H1 (cell line): ENCODE measurements around the gene CHRM1. TPM values are rescaled to one million over a fixed set of nuclear protein-coding genes. Genes with fewer than 3 reads are reported as not detected.
A peak's percentile ranks its signal among the peaks of the same experiment; 100 is the strongest.

ENCODE experiments used
- CTCF ChIA-PET: fragments of 300-600 bp; sonication (Branson Sonifier 250); formaldehyde crosslinking; loops from one replicate; lab custom pipeline; 2021; ENCODE audit not compliant: partially characterized antibody; lab: Charles Lee
- POLR2A ChIA-PET: fragments of 300-600 bp; sonication (Branson Sonifier 250); formaldehyde crosslinking; loops from one replicate; lab custom pipeline; 2021; ENCODE audit warnings: inconsistent platforms; ENCODE audit not compliant: partially characterized antibody; lab: Charles Lee
- DNase-seq, 2 experiments: peaks; one replicate each; pipeline versions ENCODE4 v3.0.0 to v3.0.0-alpha.2; 2010 to 2022; ENCODE audit warnings: low spot score in 2 of 2, low read depth in 1 of 2, mixed read lengths in 1 of 2
- FAIRE-seq: peaks from 2 replicates; lab custom pipeline; 2011; peaks lifted over from hg19 to GRCh38; lab: Jason Lieb, UNC
- H2AFZ ChIP-seq: 2 replicates; pipeline ENCODE4 v1.8.1; 2012; ENCODE audit warnings: low read length, inconsistent platforms
- H2AK5ac ChIP-seq: 2 replicates; pipeline ENCODE4 v1.6.1; 2013; ENCODE audit warnings: low read depth, low read length
- H2BK120ac ChIP-seq: replicated peaks from 2 replicates; pipeline ENCODE3; 2013; ENCODE audit warnings: low read depth, low read length, inconsistent platforms
- H2BK12ac ChIP-seq: 2 replicates; pipeline ENCODE4 v1.6.1; 2013; ENCODE audit warnings: low read depth, low read length
- H2BK15ac ChIP-seq: 2 replicates; pipeline ENCODE4 v1.6.1; 2013; ENCODE audit warnings: low read length
- H2BK20ac ChIP-seq: 2 replicates; pipeline ENCODE4 v1.6.1; 2013; ENCODE audit warnings: low read length
- H2BK5ac ChIP-seq: 2 replicates; pipeline ENCODE4 v1.6.1; 2013; ENCODE audit warnings: low read depth, low read length
- H3K14ac ChIP-seq: 2 replicates; pipeline ENCODE4 v1.6.1; 2013; ENCODE audit warnings: inconsistent platforms; ENCODE audit not compliant: insufficient read length
- H3K18ac ChIP-seq: 2 replicates; pipeline ENCODE4 v1.6.1; 2013; ENCODE audit warnings: low read length; ENCODE audit errors: extremely low read depth
- H3K23ac ChIP-seq: 2 replicates; pipeline ENCODE4 v1.6.1; 2013; ENCODE audit warnings: inconsistent platforms; ENCODE audit not compliant: insufficient read length
- H3K23me2 ChIP-seq: 2 replicates; pipeline ENCODE4 v1.6.1; 2013; ENCODE audit warnings: low read depth, low read length
- H3K27ac ChIP-seq: 2 replicates; pipeline ENCODE4 v1.6.1; 2011; ENCODE audit warnings: low read depth, low read length, inconsistent platforms
- H3K27me3 ChIP-seq, 4 experiments: replicated peaks in 1 of 4; 1 replicate in 1 of 4; 2 replicates in 3 of 4; pipeline versions ENCODE4 v1.6.1 to v1.8.1; 2011 to 2013; ENCODE audit warnings: low read length in 3 of 4, mild to moderate bottlenecking in 3 of 4, inconsistent platforms in 2 of 4, mixed read lengths in 2 of 4, moderate library complexity in 1 of 4; ENCODE audit not compliant: control insufficient read depth in 3 of 4, insufficient read depth in 3 of 4; ENCODE audit errors: extremely low read depth in 1 of 4
- H3K36me3 ChIP-seq, 4 experiments: 2 replicates each; pipeline versions ENCODE4 v1.6.1 to v1.8.1; 2011 to 2013; ENCODE audit warnings: mild to moderate bottlenecking in 4 of 4, low read length in 3 of 4, moderate library complexity in 2 of 4, control low read depth in 1 of 4, inconsistent platforms in 1 of 4; ENCODE audit not compliant: insufficient read depth in 4 of 4, control insufficient read depth in 2 of 4
- H3K4ac ChIP-seq: replicated peaks from 2 replicates; pipeline ENCODE3; 2013; ENCODE audit warnings: low read length, low read depth, mixed read lengths, inconsistent platforms; ENCODE audit not compliant: insufficient read length
- H3K4me1 ChIP-seq, 4 experiments: replicated peaks in 1 of 4; 1 replicate in 1 of 4; 2 replicates in 3 of 4; pipeline versions ENCODE4 v1.6.1 to v1.8.1; 2011 to 2013; ENCODE audit warnings: low read length in 3 of 4, inconsistent platforms in 2 of 4, mixed read lengths in 1 of 4; ENCODE audit not compliant: insufficient read depth in 4 of 4, control insufficient read depth in 3 of 4
- H3K4me2 ChIP-seq, 2 experiments: 2 replicates each; pipeline versions ENCODE4 v1.6.1 to v1.8.1; 2011 to 2013; ENCODE audit warnings: low read depth in 2 of 2, low read length in 2 of 2, control low read depth in 1 of 2, inconsistent platforms in 1 of 2, mild to moderate bottlenecking in 1 of 2; ENCODE audit not compliant: insufficient read depth in 1 of 2
- H3K4me3 ChIP-seq, 4 experiments: fragments of 200-600, 300-600 bp in 1 of 4; sonication (generic), shearing (Covaris generic), sonication (Bioruptor Twin) in 1 of 4; 2 replicates each; pipeline versions ENCODE4 v1.5.1 to v1.8.1; 2011 to 2016; ENCODE audit warnings: low read length in 4 of 4, low read depth in 3 of 4, control low read depth in 2 of 4, inconsistent platforms in 2 of 4, mild to moderate bottlenecking in 2 of 4, mixed read lengths in 1 of 4, moderate library complexity in 1 of 4; ENCODE audit not compliant: insufficient read depth in 2 of 4; ENCODE audit errors: extremely low read depth in 1 of 4
- H3K56ac ChIP-seq: replicated peaks from 2 replicates; pipeline ENCODE3; 2013; ENCODE audit warnings: low read depth, mild to moderate bottlenecking, mixed read lengths, low read length, inconsistent platforms; ENCODE audit not compliant: insufficient read length
- H3K79me1 ChIP-seq: 2 replicates; pipeline ENCODE4 v1.6.1; 2013; ENCODE audit warnings: low read depth, low read length, control low read depth
- H3K79me2 ChIP-seq, 2 experiments: 2 replicates each; pipeline versions ENCODE4 v1.6.1 to v1.8.1; 2012 to 2013; ENCODE audit warnings: low read length in 2 of 2, mild to moderate bottlenecking in 2 of 2, inconsistent platforms in 1 of 2; ENCODE audit not compliant: insufficient read depth in 2 of 2, control insufficient read depth in 1 of 2
- H3K9ac ChIP-seq, 4 experiments: replicated peaks in 1 of 4; 1 replicate in 1 of 4; 2 replicates in 3 of 4; pipeline versions ENCODE4 v1.6.1 to v1.8.1; 2011 to 2013; ENCODE audit warnings: low read depth in 3 of 4, low read length in 3 of 4, control low read depth in 2 of 4, mild to moderate bottlenecking in 2 of 4, moderate library complexity in 2 of 4, inconsistent platforms in 1 of 4; ENCODE audit errors: extremely low read depth in 1 of 4
- H3K9me3 ChIP-seq, 2 experiments: 2 replicates each; pipeline versions ENCODE4 v1.6.1 to v1.8.1; 2012 to 2013; ENCODE audit warnings: mild to moderate bottlenecking in 2 of 2, moderate library complexity in 2 of 2, control low read depth in 1 of 2, inconsistent platforms in 1 of 2, low read depth in 1 of 2, low read length in 1 of 2, mixed read lengths in 1 of 2; ENCODE audit not compliant: insufficient read depth in 2 of 2
- H4K20me1 ChIP-seq, 2 experiments: replicated peaks in 1 of 2; 2 replicates each; pipeline versions ENCODE3 to v1.8.1; 2011 to 2013; ENCODE audit warnings: inconsistent platforms in 2 of 2, low read length in 2 of 2, mild to moderate bottlenecking in 1 of 2; ENCODE audit not compliant: insufficient read depth in 2 of 2, control insufficient read depth in 1 of 2
- H4K5ac ChIP-seq: 2 replicates; pipeline ENCODE4 v1.6.1; 2013; ENCODE audit warnings: low read length, low read depth, mixed read lengths, inconsistent platforms; ENCODE audit not compliant: insufficient read length
- H4K8ac ChIP-seq: 2 replicates; pipeline ENCODE4 v1.8.0; 2013; ENCODE audit warnings: mild to moderate bottlenecking, moderate library complexity, low read length, inconsistent platforms; ENCODE audit not compliant: insufficient read depth; ENCODE audit errors: extremely low read depth
- H4K91ac ChIP-seq: replicated peaks from 2 replicates; pipeline ENCODE3; 2013; ENCODE audit warnings: low read length, mixed read lengths, inconsistent platforms; ENCODE audit not compliant: insufficient read length
- CTBP2 ChIP-seq: IDR thresholded peaks from 2 replicates; pipeline ENCODE4 v1.7.0; 2011; ENCODE audit warnings: borderline replicate concordance, mild to moderate bottlenecking, moderate library complexity, mixed read lengths, low read length; ENCODE audit not compliant: insufficient read depth, insufficient read length
- GTF2F1 ChIP-seq: IDR thresholded peaks from 2 replicates; pipeline ENCODE4 v1.6.1; 2012; ENCODE audit warnings: low read depth, low read length, improper control_type of control experiment, borderline replicate concordance
- HDAC2 ChIP-seq, 2 experiments: fragments of 300-600 bp in 1 of 2; sonication (generic) in 1 of 2; IDR thresholded peaks; 2 replicates each; pipeline ENCODE4 v1.6.1; 2011 to 2012; ENCODE audit warnings: low read depth in 2 of 2, low read length in 2 of 2, mild to moderate bottlenecking in 2 of 2, moderate library complexity in 2 of 2, borderline replicate concordance in 1 of 2, inconsistent platforms in 1 of 2
- JUND ChIP-seq: IDR thresholded peaks from 2 replicates; pipeline ENCODE4 v1.6.1; 2011; ENCODE audit warnings: mild to moderate bottlenecking, improper control_type of control experiment, low read length
- NRF1 ChIP-seq: IDR thresholded peaks from 2 replicates; pipeline ENCODE4 v1.6.1; 2011; ENCODE audit warnings: mild to moderate bottlenecking, low read depth, low read length, improper control_type of control experiment
- POLR2A ChIP-seq, 2 experiments: IDR thresholded peaks; 1 replicate in 1 of 2; 2 replicates in 1 of 2; pipeline ENCODE4 v1.6.1; 2011; ENCODE audit warnings: low read depth in 2 of 2, low read length in 2 of 2, mild to moderate bottlenecking in 2 of 2; ENCODE audit errors: control extremely low read depth in 1 of 2
- SP4 ChIP-seq: IDR thresholded peaks from 2 replicates; pipeline ENCODE4 v1.6.1; 2012; ENCODE audit warnings: low read length, inconsistent platforms
- YY1 ChIP-seq: IDR thresholded peaks from 2 replicates; pipeline ENCODE4 v1.6.1; 2011; ENCODE audit warnings: low read depth, mild to moderate bottlenecking, low read length
- WGBS, 2 experiments: shearing (Covaris generic) in 1 of 2; methylation state at CpG; one replicate each; pipeline versions ENCODE4 v1.1.6 to v1.1.7; 2013 to 2015; ENCODE audit warnings: low lambda C conversion rate in 2 of 2, mixed read lengths in 2 of 2, inconsistent platforms in 1 of 2, low coverage in 1 of 2, missing lambda C conversion rate in 1 of 2; ENCODE audit not compliant: insufficient replicate concordance in 2 of 2, insufficient coverage in 1 of 2, insufficient read length in 1 of 2; ENCODE audit errors: extremely low coverage in 1 of 2, missing lambda C conversion rate in 1 of 2; 5-methylcytosine and 5-hydroxymethylcytosine counted together
- polyA plus RNA-seq, 7 experiments: library from polyadenylated mRNA; depleted of rRNA in 3 of 7; stranded (reverse) in 5 of 7; unstranded in 2 of 7; fragments of >200 nt in 5 of 7; fragments of 200-250 nt in 2 of 7; gene quantifications; 1 replicate in 5 of 7; 2 replicates in 1 of 7; 4 replicates in 1 of 7; pipeline versions ENCODE4 v1.2.1 to v1.2.3, GENCODE V29; 2011 to 2013; ENCODE audit warnings: missing spikeins in 2 of 7, mixed read lengths in 2 of 7
- total RNA-seq: library from RNA; stranded (reverse); fragmentation: NEBNext Ultra II Directional; extraction: Animal tissue kit (Norgen Biotek cat#: 25700); gene quantifications from 2 replicates; pipeline ENCODE4 v1.2.1, GENCODE V29; 2021
- TF ChIP-seq, protein P1 (sequence below): IDR thresholded peaks from 2 replicates; pipeline ENCODE4 v1.6.1; 2012; ENCODE audit warnings: inconsistent platforms
- TF ChIP-seq, protein P2 (sequence below): IDR thresholded peaks from 2 replicates; pipeline ENCODE4 v1.6.1; 2012; ENCODE audit warnings: low read length, inconsistent platforms

The CHRM1 gene
- total and polyA plus RNA-seq, 2 of the 8 experiments (the other 6 are each of a cell fraction or from before 2014, with no cell fraction given), result 0.08 TPM; not detected in 1

DNA sequence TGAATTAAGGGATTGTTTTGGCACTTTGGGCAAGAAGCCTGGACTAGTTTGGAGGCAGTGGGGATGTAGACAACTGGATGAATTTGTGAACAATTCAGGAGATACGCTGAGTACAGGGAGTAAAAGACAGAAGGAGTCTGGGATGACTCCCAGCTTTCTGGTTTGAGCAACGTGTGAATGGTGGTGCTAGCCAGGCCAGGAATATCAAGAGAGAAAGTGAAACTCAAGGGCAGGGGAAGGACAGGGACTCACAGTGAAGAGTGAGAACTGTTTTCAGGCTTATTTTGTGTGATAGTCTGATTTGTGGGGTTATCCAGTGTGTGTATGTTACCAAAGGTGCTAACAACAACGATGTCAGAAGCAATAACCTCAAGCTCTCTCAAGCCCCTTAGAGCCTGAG is 15.9 kb downstream of the CHRM1 start:
- Histone ChIP-seq H3K4ac (no peak overlapping the region), H4K91ac (no peak overlapping the region), H3K27ac (no peak overlapping the region), H3K23me2 (peaks cover 3% of the 10 kb centered on the region; the same call in 1 of the 2 replicates), H2AFZ (peak overlapping the region; percentile 82; the same call in 1 of the 2 replicates), H2BK120ac (no peak overlapping the region), H2BK20ac (no peak overlapping the region), H2BK15ac (no peak overlapping the region), H3K4me3 (no peak overlapping the region), H4K5ac (no peak overlapping the region), H3K4me2 (no peak overlapping the region), H4K8ac (no peak overlapping the region), H2BK12ac (no peak overlapping the region), H3K56ac (no peak overlapping the region), H3K18ac (no peak overlapping the region), H3K79me2 (no peaks in the 10 kb centered on the region), H4K20me1 (no peaks in the 10 kb centered on the region), H3K27me3 (peaks cover 0 to 3% (median 1%) of the 10 kb centered on the region in 4 experiments; a peak in 2 of 7 replicates), H3K79me1 (no peaks in the 10 kb centered on the region), H3K23ac (no peak overlapping the region), H3K36me3 (no peaks in the 10 kb centered on the region), H3K9ac (no peak overlapping the region), H2AK5ac (no peak overlapping the region), H3K9me3 (no peaks in the 10 kb centered on the region), H3K4me1 (peaks cover 9 to 23% (median 15%) of the 10 kb centered on the region in 4 experiments), H2BK5ac (no peak overlapping the region), H3K14ac (no peak overlapping the region)
- WGBS, 2 experiments, result 84% methylated on average over 3 of the region's 3 CpGs; no CpG with 5 or more reads in 1 of the 2 experiments
- POLR2A ChIA-PET, result interaction anchor here (1.0 to 57.8 kb wide), 12 partner anchors 8 to 125 kb away, joined by 3 to 2104 read pairs (median 5); partner anchors contain the start of genes CHRM1, NXF1, SLC3A2 and TEX54
- no peak for FAIRE-seq
- no peak for DNase-seq
- CTCF ChIA-PET, result interaction anchor here (0.6 to 12.1 kb wide), 38 partner anchors 7 to 1039 kb away, joined by 3 to 435 read pairs (median 6); partner anchors contain the start of genes CHRM1, SLC22A8 and SLC3A2
- TF ChIP-seq POLR2A (IDR thresholded peaks at IDR 0.05; ENCODE audit: control extremely low read depth in 1 of 2, low read depth in 2 of 2, low read length in 2 of 2) (no peak), HDAC2 (IDR thresholded peaks at IDR 0.05; ENCODE audit: borderline replicate concordance in 1 of 2, low read depth in 2 of 2, low read length in 2 of 2) (no peak), YY1 (no peak), GTF2F1 (no peak), CTBP2 (no peak), NRF1 (no peak), JUND (no peak), SP4 (no peak)
- TF ChIP-seq, protein P1, sequence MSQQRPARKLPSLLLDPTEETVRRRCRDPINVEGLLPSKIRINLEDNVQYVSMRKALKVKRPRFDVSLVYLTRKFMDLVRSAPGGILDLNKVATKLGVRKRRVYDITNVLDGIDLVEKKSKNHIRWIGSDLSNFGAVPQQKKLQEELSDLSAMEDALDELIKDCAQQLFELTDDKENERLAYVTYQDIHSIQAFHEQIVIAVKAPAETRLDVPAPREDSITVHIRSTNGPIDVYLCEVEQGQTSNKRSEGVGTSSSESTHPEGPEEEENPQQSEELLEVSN, result no peak
- TF ChIP-seq, protein P2, sequence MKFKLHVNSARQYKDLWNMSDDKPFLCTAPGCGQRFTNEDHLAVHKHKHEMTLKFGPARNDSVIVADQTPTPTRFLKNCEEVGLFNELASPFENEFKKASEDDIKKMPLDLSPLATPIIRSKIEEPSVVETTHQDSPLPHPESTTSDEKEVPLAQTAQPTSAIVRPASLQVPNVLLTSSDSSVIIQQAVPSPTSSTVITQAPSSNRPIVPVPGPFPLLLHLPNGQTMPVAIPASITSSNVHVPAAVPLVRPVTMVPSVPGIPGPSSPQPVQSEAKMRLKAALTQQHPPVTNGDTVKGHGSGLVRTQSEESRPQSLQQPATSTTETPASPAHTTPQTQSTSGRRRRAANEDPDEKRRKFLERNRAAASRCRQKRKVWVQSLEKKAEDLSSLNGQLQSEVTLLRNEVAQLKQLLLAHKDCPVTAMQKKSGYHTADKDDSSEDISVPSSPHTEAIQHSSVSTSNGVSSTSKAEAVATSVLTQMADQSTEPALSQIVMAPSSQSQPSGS, result no peak
